DND-41 (cell line): ENCODE results near the gene GMPR.

Experiments
- CTCF ChIP-seq: IDR thresholded peaks from 2 replicates; pipeline ENCODE4 v1.5.1; 2012; ENCODE audit warnings: borderline replicate concordance, low read length, moderate library complexity, mild to moderate bottlenecking; ENCODE audit not compliant: poor library complexity, severe bottlenecking; ENCODE audit errors: extremely low read depth
- EZH2 ChIP-seq: IDR thresholded peaks from 3 replicates; pipeline ENCODE4 v1.6.1; 2012; ENCODE audit warnings: borderline replicate concordance, low read depth, mild to moderate bottlenecking, moderate library complexity, low read length, inconsistent platforms; ENCODE audit not compliant: severe bottlenecking

- no peak for TF ChIP-seq EZH2
- no peak for TF ChIP-seq CTCF
These were observed 44.0 kb downstream of the GMPR start for GRCh38 chr6:16282370-16282769.
